GM18499 (cell line): ENCODE measurements around the gene HBA2.
"Not testable (repeated sequence)": the region's sequence is repeated elsewhere in the genome, so short reads cannot be mapped to it uniquely, and the experiment has no call there.

Experiments used
- ATAC-seq: cut with Tn5 transposase; IDR thresholded peaks from one replicate; pipeline ENCODE4 v1.9.1; 2021; ENCODE audit warnings: moderate number of reproducible peaks; ENCODE audit not compliant: insufficient read depth, unreplicated experiment

HBA2 gene

DNA sequence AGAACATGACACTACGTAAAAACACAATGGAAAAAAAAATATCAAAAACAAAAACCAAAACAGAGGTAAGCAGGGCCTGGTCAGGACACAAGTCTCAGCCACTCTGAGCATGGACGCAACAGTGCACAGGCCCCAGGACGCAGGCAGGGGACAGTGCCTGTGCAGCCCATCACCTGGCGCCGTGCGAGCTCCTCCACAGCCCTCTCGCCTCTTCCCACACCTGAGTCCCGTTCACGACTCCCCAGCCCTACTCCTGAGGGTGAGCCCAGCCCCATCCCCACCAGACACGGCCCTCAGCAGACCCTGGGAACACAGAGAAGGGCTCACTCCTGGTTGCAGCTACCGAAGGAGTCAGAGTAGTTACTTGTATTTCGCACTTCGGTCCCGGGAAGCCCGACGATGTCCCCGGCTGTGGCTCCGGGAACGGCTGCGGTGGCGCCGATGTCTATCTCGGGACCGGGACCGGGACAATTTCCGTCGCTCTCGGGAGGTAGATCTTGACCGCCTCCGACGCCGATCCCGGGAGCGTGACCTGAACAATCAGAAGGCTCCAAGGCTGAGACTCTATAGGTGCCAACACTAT lies 17.0 kb downstream of the HBA2 start:
- no peak for ATAC-seq

GRCh38 chr16:191831-192230 lies 19.2 kb downstream of the HBA2 start:
- no peak for ATAC-seq

DNA sequence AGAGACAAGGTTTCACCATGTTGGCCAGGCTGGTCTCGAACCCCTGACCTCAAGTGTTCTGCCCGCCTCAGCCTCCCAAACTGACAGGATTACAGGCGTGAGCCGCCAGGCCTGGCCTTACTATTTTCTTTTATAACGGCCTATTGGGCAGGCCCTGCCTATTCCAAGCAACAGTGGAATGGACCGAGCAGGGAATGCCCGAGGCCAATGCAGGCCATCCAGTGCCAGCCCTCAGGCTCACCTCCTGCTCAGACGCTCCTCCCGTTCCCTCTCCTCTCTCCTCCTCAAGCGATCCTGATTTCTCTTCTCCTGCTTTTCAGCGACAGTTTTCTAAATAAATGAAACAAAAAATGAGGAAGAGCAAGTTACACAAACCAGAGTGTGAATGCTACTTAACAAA lies 20.0 kb downstream of the HBA2 start:
- no peak for ATAC-seq

DNA sequence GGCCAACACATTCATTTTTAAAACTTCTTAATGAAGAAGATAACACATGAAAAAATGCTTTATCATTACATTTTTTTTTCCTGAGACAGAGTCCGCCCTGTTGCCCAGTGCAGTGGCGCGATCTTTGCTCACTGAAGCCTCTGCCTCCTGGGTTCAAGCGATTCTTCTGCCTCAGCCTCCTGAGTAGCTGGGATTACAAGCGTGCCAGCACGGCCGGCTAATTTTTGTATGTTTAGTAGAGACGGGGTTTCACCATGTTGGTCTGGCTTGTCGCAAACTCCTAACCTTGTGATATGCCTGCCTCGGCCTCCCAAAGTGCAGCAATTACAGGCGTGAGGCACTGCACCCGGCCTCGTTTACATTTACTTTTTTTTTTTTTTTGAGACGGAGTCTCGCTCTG lies 20.8 kb downstream of the HBA2 start:
- ATAC-seq, result no peak

- ATAC-seq, result no peak
Observed at GRCh38 chr16:194516-194915, 21.8 kb downstream of the HBA2 start.

GRCh38 chr16:200388-200787 lies 27.7 kb downstream of the HBA2 start:
- no peak for ATAC-seq

DNA sequence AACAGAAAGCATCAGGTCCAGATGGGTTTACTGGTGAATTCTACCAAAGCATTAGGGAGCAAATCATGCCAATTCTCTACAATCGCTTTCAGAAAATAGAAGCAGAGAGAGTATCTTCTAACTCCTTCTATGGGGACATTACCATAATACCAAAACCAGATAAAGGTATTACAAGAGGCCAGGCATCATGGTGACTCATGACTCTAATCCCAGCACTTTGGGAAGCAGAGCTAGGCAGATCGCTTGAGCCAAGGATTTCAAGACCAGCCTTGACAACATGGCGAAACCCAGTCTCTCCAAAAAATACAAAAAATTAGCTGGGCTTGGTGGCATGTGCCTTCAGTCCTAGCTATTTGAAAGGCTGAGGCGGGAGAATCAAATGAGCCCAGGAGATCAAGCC lies 30.6 kb downstream of the HBA2 start:
- no peak for ATAC-seq

DNA sequence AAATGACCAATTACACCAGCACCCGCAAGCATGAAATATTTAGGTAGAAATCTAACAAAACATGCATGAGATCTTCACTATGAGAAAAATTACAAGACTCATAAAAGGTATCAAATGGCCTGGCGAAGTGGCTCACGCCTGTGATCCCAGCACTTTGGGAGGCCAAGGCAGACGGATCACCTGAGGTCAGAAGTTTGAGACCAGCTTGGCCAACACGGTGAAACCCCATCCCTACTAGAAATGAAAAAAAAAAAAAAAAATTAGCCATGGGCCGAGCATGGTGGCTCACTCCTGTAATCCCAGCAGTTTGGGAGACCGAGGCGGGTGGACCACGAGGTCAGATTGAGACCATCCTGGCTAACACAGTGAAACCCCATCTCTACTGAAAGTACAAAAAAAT lies 31.4 kb downstream of the HBA2 start:
- ATAC-seq, result not testable (repeated sequence)

- ATAC-seq, result not testable (repeated sequence)
Observed at GRCh38 chr16:209359-209758, 36.7 kb downstream of the HBA2 start.

DNA sequence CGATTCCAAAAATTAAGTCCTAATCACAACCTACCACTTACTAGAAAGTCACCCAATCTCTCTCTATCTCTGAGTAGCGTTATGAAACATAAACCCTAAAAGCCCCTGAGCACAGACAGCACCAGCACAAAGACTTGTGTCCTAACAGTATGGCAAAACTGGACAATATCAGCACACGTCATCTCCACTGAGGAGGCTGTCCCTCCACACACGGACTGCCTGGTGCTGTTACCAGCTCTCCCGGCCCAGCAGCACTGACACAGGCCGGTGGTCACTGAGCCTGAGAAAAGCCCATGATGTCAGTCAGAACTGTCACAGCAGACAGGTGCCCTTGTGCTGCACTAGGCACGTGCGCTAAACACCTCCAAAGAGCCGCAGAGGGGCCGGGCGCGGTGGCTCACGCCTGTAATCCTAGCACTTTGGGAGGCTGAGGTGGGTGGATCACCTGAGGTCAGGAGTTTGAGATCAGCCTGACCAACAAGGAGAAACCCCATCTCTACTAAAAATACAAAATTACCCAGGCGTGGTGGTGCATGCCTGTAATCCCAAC lies 39.0 kb downstream of the HBA2 start:
- ATAC-seq, result not testable (repeated sequence)

GRCh38 chr16:212999-213398 lies 40.3 kb downstream of the HBA2 start:
- no peak for ATAC-seq

GRCh38 chr16:220021-220420 lies 47.3 kb downstream of the HBA2 start:
- ATAC-seq, result no peak
